IMR-90 (cell line): ENCODE measurements around the gene VNN1. TPM values are rescaled to one million over a fixed set of nuclear protein-coding genes. Genes with fewer than 3 reads are reported as not detected.
A peak's percentile ranks its signal among the peaks of the same experiment; 100 is the strongest.

ENCODE experiments used
- ATAC-seq: fragments of 200-7000 bp; cut with Tn5 transposase; 2 replicates; pipeline ENCODE4 v1.9.1; 2020; ENCODE audit warnings: low read depth, mild to moderate bottlenecking, moderate library complexity
- BruUV-seq: library from RNA; stranded (reverse); fragments of 400-500 nt; replicated peaks from 2 replicates; lab custom pipeline; 2021; lab: Mats Ljungman, UMichigan
- CTCF ChIA-PET: fragments of 300-600 bp; formaldehyde crosslinking; extraction: SDS; loops from one replicate; lab custom pipeline; 2021; ENCODE audit warnings: antibody characterized with exemption; lab: Yijun Ruan, JAX
- POLR2A ChIA-PET: fragments of 300-600 bp; sonication (Branson Sonifier 250); formaldehyde crosslinking; loops from one replicate; lab custom pipeline; 2022; ENCODE audit warnings: antibody characterized with exemption; ENCODE audit not compliant: unreplicated experiment; lab: Charles Lee
- DNase-seq: peaks from one replicate; pipeline ENCODE4 v3.0.0; 2013
- H2AFZ ChIP-seq: replicated peaks from 2 replicates; pipeline ENCODE3; 2013; ENCODE audit warnings: low read length, mild to moderate bottlenecking; ENCODE audit not compliant: poor library complexity
- H2AK5ac ChIP-seq: 2 replicates; pipeline ENCODE4 v1.6.1; 2013; ENCODE audit warnings: low read depth, low read length, inconsistent platforms
- H2AK9ac ChIP-seq: replicated peaks from 2 replicates; pipeline ENCODE3; 2013; ENCODE audit warnings: mild to moderate bottlenecking, low read depth, low read length, moderate library complexity; ENCODE audit not compliant: poor library complexity
- H2BK120ac ChIP-seq: 2 replicates; pipeline ENCODE4 v1.6.1; 2013; ENCODE audit warnings: low read depth, low read length, inconsistent platforms
- H2BK15ac ChIP-seq: 3 replicates; pipeline ENCODE4 v1.6.1; 2013; ENCODE audit warnings: low read depth, low read length, inconsistent platforms
- H2BK20ac ChIP-seq: 2 replicates; pipeline ENCODE4 v1.6.1; 2013; ENCODE audit warnings: low read depth, mild to moderate bottlenecking, inconsistent platforms, low read length, moderate library complexity
- H2BK5ac ChIP-seq: 2 replicates; pipeline ENCODE4 v1.6.1; 2013; ENCODE audit warnings: mild to moderate bottlenecking, low read depth, low read length, inconsistent platforms; ENCODE audit not compliant: poor library complexity, severe bottlenecking
- H3K14ac ChIP-seq: replicated peaks from 2 replicates; pipeline ENCODE4 v1.6.1; 2013; ENCODE audit warnings: low read depth, low read length, inconsistent platforms
- H3K18ac ChIP-seq: 2 replicates; pipeline ENCODE4 v1.6.1; 2013; ENCODE audit warnings: low read depth, low read length, control low read depth
- H3K23ac ChIP-seq: 2 replicates; pipeline ENCODE4 v1.6.1; 2013; ENCODE audit warnings: low read depth, low read length, inconsistent platforms
- H3K27ac ChIP-seq: 2 replicates; pipeline ENCODE4 v1.5.1; 2013; ENCODE audit warnings: mild to moderate bottlenecking, control low read depth, low read length; ENCODE audit not compliant: insufficient read depth
- H3K27me3 ChIP-seq: 2 replicates; pipeline ENCODE4 v1.6.1; 2013; ENCODE audit warnings: low read length; ENCODE audit not compliant: control insufficient read depth, insufficient read depth
- H3K36me3 ChIP-seq: 2 replicates; pipeline ENCODE4 v1.6.1; 2013; ENCODE audit warnings: low read length, mixed read lengths; ENCODE audit not compliant: control insufficient read depth, insufficient read depth
- H3K4ac ChIP-seq: 2 replicates; pipeline ENCODE4 v1.6.1; 2013; ENCODE audit warnings: low read depth, low read length, inconsistent platforms
- H3K4me1 ChIP-seq: 2 replicates; pipeline ENCODE4 v1.6.1; 2013; ENCODE audit warnings: low read length, mixed read lengths; ENCODE audit not compliant: control insufficient read depth, insufficient read depth
- H3K4me2 ChIP-seq: 2 replicates; pipeline ENCODE4 v1.6.1; 2013; ENCODE audit warnings: low read depth, mild to moderate bottlenecking, control low read depth, low read length, moderate library complexity
- H3K4me3 ChIP-seq: 2 replicates; pipeline ENCODE4 v1.5.1; 2013; ENCODE audit warnings: low read depth, mild to moderate bottlenecking, control low read depth, low read length, moderate library complexity; ENCODE audit not compliant: insufficient read depth
- H3K56ac ChIP-seq: 2 replicates; pipeline ENCODE4 v1.6.1; 2013; ENCODE audit warnings: low read length, inconsistent platforms; ENCODE audit not compliant: insufficient read depth; ENCODE audit errors: extremely low read depth
- H3K79me1 ChIP-seq, 2 experiments: 2 replicates each; pipeline ENCODE4 v1.6.1; 2013; ENCODE audit warnings: low read length in 2 of 2, inconsistent platforms in 1 of 2, low read depth in 1 of 2
- H3K9ac ChIP-seq: 2 replicates; pipeline ENCODE4 v1.6.1; 2013; ENCODE audit warnings: low read depth, low read length, control low read depth
- H3K9me1 ChIP-seq: 2 replicates; pipeline ENCODE4 v1.6.1; 2013; ENCODE audit warnings: low read length, inconsistent platforms; ENCODE audit not compliant: insufficient read depth
- H3K9me3 ChIP-seq: 2 replicates; pipeline ENCODE4 v1.6.1; 2013; ENCODE audit warnings: low read length; ENCODE audit not compliant: control insufficient read depth, insufficient read depth
- H4K20me1 ChIP-seq: 2 replicates; pipeline ENCODE4 v1.6.1; 2013; ENCODE audit warnings: low read length, inconsistent platforms; ENCODE audit not compliant: insufficient read depth
- H4K5ac ChIP-seq: 2 replicates; pipeline ENCODE4 v1.6.1; 2013; ENCODE audit warnings: mild to moderate bottlenecking, low read depth, low read length, control low read depth
- H4K8ac ChIP-seq, 2 experiments: 2 replicates each; pipeline ENCODE4 v1.6.1; 2013; ENCODE audit warnings: low read depth in 2 of 2, low read length in 2 of 2, control low read depth in 1 of 2, inconsistent platforms in 1 of 2
- H4K91ac ChIP-seq: 2 replicates; pipeline ENCODE4 v1.6.1; 2013; ENCODE audit warnings: low read depth, low read length, inconsistent platforms; ENCODE audit not compliant: insufficient read depth
- CEBPB ChIP-seq: IDR thresholded peaks from 2 replicates; pipeline ENCODE4 v1.6.1; 2012; ENCODE audit warnings: low read depth, low read length, improper control_type of control experiment
- FOS ChIP-seq: fragments of 150-350 bp; IDR thresholded peaks from 2 replicates; pipeline ENCODE4 v1.6.1; 2016; ENCODE audit warnings: low read depth, low read length
- SMC3 ChIP-seq: fragments of 150-350 bp; IDR thresholded peaks from 2 replicates; pipeline ENCODE4 v1.6.1; 2016; ENCODE audit warnings: low read depth, mild to moderate bottlenecking, antibody characterized with exemption, low read length, moderate library complexity
- WGBS, 2 experiments: methylation state at CpG; one replicate each; pipeline versions ENCODE4 v1.1.5 to v1.1.7; 2013; ENCODE audit warnings: missing lambda C conversion rate in 2 of 2; ENCODE audit not compliant: insufficient read length in 1 of 2; ENCODE audit errors: extremely low coverage in 2 of 2; 5-methylcytosine and 5-hydroxymethylcytosine counted together
- dilution Hi-C: fragments of 300-500 bp; cut with HindIII; formaldehyde crosslinking; loops from one replicate; pipeline ENCODE4 v1.14.3; 2018; ENCODE audit warnings: low sequenced_read_pairs; ENCODE audit not compliant: unreplicated experiment
- in situ Hi-C: fragments of 300-500 bp; cut with MboI; formaldehyde crosslinking; loops from 3 replicates; pipeline ENCODE4 v1.14.3; 2019; ENCODE audit warnings: low sequenced_read_pairs, inconsistent platforms, mixed read lengths
- intact Hi-C: fragments of 100-400 bp; cut with micrococcal nuclease; formaldehyde crosslinking; loops from 2 replicates; pipeline ENCODE4 v1.10.0; 2022
- polyA plus RNA-seq, 3 experiments: library from polyadenylated mRNA; depleted of rRNA; stranded (reverse); fragments of >200 nt; gene quantifications; 2 replicates each; pipeline ENCODE4 v1.2.3, GENCODE V29; 2012; ENCODE audit warnings: low replicate concordance in 1 of 3
- total RNA-seq: library from RNA; depleted of rRNA; stranded (reverse); fragments of >200 nt; gene quantifications from 2 replicates; pipeline ENCODE4 v1.2.3, GENCODE V29; 2012

The VNN1 gene
- total and polyA plus RNA-seq, 2 of the 4 experiments (the other 2 are of a cell fraction): 0.07 TPM; not detected in 1

- Histone ChIP-seq H4K5ac (peak overlapping the region; percentile 96; the same call in 1 of the 2 replicates), H3K56ac (no peak overlapping the region), H4K91ac (no peak overlapping the region), H2BK20ac (peak overlapping the region; percentile 13; the same call in 1 of the 2 replicates), H3K4me3 (no peak overlapping the region), H3K9ac (no peak overlapping the region), H3K14ac (no peak overlapping the region), H2BK15ac (peak overlapping the region; percentile 61; the same call in 1 of the 3 replicates), H3K27ac (no peak overlapping the region), H2BK120ac (peak overlapping the region; percentile 59; the same call in 1 of the 2 replicates), H3K9me1 (no peaks in the 10 kb centered on the region), H3K4me2 (peak overlapping the region; percentile 80; the same call in 1 of the 2 replicates), H4K8ac (peak overlapping the region in 1 of 2 experiments; percentile 64; a peak in 2 of 4 replicates), H3K36me3 (no peaks in the 10 kb centered on the region), H3K4me1 (peaks cover 2% of the 10 kb centered on the region), H3K4ac (no peak overlapping the region; the same call in 1 of the 2 replicates), H3K9me3 (peaks cover under 1% of the 10 kb centered on the region; the same call in 1 of the 2 replicates), H2BK5ac (peak overlapping the region; percentile 54), H2AK5ac (no peak overlapping the region), H4K20me1 (no peaks in the 10 kb centered on the region), H2AK9ac (no peak overlapping the region), H2AFZ (no peak overlapping the region), H3K18ac (peak overlapping the region; percentile 93; the same call in 1 of the 2 replicates), H3K79me1 (no peaks in the 10 kb centered on the region), H3K27me3 (peaks cover 2% of the 10 kb centered on the region; the same call in 1 of the 2 replicates), H3K23ac (no peak overlapping the region)
- in situ Hi-C loops: no loop called here
- peak; percentile 87 for DNase-seq
- ChIA-PET POLR2A (no interaction called here), CTCF (interaction anchor here (0.7 to 0.9 kb wide), 2 partner anchors 14 to 28 kb away, joined by 3 read pairs; no protein-coding TSS in a partner anchor)
- dilution Hi-C loops: no loop called here
- WGBS, 2 experiments: 30% methylated on average over 2 of the region's 5 CpGs; no CpG with 5 or more reads in 1 of the 2 experiments
- peak; percentile 35; the same call in 1 of the 2 replicates for ATAC-seq
- intact Hi-C loops: no loop called here
- TF ChIP-seq SMC3 (no peak), FOS (peak; percentile 34; the same call in 1 of the 2 replicates), CEBPB (no peak)
- BruUV-seq: no TSS peak
Observed at GRCh38 chr6:132687306-132687705, 26.5 kb downstream of the VNN1 start.
